Eye (tissue), 1 donor: ENCODE data around the gene GRAMD1B.

Experiments used
- DNase-seq: peaks from one replicate; pipeline ENCODE4 v3.0.0-alpha.2; 2015

Gene GRAMD1B

DNA sequence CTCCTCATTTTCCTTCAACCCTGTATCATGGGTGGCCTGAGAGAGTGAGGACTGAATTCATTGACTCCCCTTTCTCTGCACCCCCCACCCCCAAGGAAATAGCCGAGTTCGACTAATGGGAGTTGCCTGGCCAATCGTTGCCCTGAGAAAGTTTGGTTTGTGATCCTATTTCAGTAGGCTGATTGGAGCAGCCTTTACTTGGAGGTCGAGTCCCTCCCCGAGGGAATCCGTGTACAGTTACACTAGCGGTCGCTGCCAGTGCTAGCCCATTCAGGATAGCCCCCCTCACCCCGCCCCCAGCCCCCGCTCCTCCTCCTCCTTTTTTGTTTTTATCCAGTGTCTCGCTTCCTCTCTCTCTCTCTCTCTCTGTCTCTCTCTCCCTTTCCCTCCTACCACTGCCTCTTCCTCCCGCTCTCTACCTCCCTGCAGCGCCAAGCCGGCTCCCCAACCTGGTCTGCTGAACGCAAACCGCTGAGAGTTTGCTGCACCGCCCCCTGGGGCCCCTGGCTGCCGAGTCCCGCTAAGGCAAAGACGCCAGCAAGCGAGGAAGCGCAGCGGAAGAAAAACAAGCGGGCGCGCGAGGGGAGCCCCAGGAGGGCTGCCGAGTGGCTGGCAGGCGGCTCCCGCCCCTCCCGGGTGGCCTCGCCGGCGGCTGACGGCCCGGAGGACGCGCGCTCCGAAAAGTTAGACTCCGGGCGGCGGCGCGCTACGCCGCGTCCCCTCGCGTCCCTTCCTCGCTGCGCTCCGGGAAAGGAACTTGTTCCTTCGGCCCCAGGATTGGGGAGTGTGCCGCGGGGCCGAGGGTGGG lies at the start of gene GRAMD1B:
TSS of gene GRAMD1B (plus strand) at position 357 of the 808 bp plus-strand sequence. CDS start 524 bp downstream, outside the sequence.
- peak; percentile 93 for DNase-seq

DNA sequence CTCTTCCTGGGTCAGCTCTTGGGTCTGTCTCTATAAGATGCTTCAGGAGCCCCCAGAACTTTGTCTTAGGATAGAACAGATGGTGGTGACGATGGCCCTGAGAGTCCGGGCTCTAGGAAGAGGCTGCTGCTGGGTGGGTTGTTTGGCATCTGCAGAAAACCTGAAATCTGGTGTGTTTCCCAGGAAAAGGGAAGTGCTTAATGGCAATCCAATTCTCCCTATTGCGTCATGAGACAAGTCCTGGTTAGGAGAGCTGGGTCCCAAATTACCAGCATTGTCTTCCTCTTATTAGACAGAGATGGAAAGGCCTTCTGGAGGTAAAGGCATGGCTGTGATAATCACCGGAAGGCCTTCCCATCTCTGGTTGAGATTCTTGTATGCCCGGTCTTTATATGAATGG lies 48.9 kb upstream of the GRAMD1B start:
- DNase-seq = no peak

DNA sequence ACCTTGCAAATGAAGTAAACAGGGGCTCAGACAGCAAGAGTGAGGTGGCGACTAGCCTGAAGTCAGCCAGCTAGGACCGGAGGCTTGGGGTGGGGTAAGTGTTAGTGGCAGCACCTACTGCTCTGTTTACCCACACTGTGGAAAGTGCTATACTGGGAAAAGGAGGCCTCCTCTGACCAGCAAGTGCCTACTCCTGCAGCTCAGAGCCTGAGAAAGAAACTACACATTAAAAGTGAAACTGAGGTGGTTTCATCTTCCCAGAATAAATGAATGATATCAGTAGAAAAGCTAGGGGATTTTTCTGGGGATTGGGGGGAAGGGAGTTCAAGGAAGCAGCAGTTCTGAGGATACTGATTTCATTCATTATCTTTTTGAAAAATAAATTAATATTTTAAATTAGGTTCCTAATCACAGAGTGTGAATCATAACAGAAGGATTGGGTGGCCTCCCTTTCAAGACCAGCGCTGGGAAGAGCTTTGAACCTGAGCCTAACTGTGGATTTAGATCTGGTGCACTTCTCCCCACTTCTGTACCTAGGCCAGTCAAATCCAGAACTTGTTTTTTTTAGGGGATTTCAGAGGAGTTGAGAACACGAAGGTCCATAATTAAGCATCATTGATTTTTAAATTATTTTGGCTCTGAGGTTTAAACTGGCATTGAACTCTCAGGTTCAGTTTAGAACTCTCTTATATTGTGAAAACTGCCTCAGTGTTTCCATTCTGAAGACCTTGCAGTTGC lies 48.1 kb upstream of the GRAMD1B start:
- DNase-seq = no peak

DNA sequence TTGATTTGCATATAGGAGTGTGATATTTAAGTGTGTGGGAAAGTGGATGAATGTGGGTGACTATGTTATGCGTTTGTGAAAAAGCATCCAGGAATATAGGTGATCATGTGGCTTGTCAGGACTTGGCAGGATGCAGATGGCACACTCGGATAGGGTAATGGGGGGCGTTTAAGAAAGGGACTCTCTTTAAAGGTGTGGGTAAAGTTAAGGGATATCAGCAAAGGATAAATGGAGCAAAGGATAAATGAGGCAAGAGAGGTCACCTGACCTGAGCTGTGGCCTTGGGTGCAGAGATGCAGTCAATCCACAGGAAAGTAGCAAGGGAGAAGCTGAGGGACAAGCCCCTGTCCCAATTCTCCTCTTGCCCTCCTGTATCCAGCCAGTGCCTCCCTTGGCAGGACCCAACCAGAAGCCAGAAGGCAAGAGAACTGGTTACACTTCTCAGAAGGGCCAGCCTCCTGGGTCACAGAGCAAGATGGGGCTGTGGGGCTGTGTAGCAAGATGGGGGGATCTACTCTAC lies 47.5 kb upstream of the GRAMD1B start:
- no peak for DNase-seq

DNA sequence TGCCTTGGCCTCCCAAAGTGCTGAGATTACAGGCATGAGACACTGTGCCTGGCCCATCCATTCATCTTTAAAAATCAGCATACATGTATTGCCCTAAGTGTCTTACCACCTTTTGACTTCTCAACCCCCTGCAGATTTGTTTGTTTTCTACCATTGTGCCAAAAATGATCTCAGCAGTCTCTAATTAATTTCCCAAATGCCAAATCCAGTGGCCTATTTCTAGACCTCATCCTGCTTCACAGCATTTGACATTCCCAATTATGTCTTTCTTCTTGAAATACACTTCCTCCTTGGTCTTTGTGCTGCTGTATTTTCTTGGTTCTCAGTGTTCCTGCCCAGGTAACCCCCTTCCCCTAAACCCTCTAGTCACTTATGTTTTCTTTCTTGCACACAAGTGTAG lies 46.0 kb upstream of the GRAMD1B start:
- DNase-seq = no peak

DNA sequence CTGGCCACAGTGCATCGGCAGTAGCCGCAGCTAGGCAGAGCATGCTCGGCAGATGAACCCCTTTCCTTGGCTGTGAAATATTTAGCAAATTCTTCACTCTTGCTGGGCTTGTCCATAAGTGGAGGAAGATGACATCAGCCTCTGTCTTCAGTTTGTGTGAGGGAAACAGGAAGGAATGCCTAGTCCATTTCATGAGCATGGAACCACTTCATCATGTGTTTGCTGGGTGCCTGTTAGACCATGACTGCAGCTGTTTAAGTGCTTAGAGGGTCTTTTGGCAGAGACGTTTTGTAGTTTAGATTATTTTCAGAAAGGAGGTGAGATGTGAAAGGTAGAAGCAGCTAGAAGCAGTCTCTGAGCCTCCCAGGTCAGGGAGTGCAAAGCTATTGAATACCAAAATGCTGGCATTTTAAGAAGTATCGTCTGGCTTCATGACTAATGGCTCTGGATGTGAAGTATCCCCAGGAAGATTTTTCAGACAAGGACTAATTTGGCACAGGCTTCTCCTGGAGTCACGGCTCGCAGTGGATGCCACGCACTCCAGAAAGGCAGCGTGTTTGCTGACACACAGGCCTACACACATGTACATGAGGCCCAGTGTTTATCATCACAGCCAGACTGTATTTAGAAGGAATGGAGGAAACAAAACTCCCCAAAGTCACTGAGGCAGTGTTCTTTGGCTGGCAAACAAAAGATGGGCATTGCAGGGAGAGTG lies 43.1 kb upstream of the GRAMD1B start:
- DNase-seq = no peak

DNA sequence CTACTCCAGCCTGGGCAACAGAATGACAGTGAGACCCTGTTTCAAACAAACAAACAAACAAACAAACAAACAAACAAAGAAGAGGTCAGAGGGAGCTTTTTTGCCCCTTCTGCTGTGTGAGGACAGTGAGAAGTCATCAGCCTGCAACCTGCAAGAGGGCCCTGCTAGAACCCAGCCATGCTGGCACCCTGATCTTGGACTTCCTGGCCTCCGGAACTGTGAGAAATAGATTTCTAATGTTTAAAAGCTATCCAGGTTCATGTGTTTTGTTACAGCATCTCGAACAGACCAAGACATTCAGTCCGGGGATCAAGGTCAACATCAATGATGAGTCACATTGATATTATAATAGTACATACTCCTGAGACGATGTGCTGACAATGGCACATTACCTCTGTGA lies 41.4 kb upstream of the GRAMD1B start:
- no peak for DNase-seq

DNA sequence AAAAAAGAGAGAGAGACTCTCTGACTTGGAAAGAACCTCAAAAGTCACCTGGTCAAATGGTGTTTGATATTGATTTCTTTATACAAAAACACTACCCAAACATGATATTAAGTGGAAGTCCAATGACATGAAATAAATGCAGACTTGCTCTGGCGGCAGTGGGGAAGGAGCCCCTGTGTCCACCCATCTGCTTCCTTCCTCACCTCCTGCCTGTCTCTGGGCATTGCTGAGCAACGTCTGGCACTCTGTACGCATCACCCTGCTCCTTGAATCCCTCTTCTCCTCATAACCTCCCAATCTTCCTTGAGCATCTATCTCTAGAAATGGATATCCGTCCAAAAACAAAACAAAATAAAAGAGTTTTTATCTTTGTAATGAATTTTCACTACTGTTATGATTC lies 39.9 kb upstream of the GRAMD1B start:
- no peak for DNase-seq

DNA sequence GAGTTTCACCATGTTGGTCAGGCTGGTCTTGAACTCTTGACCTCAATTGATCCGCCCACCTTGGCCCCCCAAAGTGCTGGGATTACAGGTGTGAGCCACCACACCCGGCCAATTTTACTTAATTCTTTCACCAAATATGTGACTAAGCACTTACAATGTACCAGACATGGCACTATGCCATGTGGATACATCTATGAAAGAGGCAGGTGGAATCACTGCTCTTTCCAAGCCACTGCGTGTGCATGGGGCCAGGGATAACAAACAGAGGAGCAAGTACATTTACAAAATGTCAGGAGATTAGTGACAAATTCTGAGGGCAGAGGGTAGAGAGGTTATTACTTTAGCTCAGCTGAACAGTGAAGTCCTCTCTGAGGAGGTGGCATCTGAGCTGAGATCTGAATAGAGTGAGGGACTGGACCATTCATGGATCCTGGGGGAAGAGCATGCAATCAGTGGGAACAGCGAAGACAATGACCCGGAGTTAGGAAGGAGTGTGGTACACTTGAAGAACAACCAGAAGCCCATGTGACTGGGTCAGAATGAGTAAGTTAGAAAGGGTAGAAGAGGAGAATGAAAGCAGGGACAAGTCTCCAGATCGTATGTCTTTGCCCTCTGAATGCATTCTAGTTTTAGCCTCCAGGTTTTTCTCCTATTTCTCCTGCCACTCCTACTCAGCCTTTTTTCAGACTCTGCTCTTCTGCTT lies 38.3 kb upstream of the GRAMD1B start:
- no peak for DNase-seq

DNA sequence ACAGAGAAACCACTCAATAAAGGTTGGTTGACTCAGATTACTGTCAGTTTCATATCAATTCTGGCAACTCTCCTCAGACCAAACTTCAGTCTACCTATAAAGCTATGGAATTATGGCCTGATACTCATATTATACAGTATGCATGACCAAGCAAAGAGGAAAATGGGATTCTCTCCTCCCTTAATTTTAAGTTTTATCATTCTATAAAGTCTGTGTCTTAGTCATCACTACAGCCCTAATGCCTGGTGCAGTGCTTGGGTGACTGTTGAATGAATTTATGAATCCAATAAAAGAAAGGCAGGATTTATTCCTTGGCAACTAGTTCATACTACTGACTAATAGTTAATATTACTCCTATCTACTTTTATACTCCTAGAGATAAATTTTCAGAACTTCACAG lies 37.6 kb upstream of the GRAMD1B start:
- DNase-seq = no peak

DNA sequence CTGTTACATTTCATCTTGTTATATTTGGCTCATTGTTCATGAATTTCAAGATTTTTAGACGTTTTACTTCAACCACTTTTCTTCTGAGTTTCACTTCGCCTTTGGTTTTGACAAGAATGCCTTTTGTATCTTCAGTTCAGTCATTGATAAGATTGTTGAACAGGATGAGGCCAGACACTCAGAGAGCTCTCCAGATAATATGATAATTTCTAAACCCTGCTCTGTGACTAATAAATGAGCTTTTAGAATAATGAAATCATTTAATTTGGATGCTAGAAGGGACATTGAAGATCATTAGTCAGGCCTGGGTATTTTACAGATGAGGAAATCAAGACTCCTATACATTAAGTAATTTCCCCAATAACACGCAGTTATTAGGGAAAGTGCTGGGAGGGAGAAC lies 37.2 kb upstream of the GRAMD1B start:
- DNase-seq = no peak

DNA sequence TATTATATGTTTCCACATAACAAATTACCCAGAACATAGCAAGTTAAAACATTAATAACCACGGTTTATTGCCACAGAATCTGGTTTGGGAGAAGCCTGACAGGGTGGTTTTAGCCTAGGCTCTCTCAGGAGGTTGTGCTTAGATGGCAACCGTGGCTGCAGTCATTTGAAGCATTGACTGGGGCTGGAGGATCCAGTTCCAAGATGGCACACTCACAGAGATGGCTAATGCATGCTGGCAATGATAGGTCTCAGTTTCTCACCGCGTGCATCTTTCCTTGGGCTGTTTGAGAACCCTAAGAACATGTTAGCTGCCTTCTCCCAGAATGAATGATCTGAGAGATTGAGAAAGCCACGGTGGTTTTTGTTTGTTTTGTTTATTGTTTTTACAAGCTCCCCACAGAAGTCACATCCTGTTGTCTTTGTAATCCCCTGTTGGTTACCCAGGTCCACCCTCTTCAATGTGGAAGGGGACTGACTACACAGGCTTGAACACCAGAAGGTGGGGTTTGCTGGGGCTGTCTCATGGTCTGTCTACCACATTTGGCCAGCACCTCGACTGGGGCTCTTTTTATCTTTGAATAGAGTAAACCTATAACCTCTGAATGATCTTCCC lies 36.6 kb upstream of the GRAMD1B start:
- DNase-seq = no peak

DNA sequence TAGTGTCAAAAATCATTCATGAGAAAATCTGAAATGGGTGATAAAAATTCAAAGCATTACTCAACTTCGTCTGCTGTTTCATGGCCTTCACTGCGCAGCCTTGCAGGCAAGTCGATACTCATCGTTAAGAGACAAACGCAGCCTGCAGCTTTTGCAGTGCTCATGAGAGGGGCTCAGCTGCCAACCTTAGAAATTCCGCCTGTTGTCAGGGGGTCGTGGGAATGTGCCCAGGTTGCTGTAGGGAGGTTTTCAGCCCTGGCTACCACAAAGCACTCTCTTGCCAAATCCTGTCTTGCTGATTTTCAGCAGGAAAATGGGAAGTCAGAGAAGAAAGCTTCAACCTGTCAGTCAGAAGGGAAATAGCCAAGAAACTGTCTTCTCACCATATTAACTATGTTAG lies 25.4 kb upstream of the GRAMD1B start:
- DNase-seq = peak; percentile 23

DNA sequence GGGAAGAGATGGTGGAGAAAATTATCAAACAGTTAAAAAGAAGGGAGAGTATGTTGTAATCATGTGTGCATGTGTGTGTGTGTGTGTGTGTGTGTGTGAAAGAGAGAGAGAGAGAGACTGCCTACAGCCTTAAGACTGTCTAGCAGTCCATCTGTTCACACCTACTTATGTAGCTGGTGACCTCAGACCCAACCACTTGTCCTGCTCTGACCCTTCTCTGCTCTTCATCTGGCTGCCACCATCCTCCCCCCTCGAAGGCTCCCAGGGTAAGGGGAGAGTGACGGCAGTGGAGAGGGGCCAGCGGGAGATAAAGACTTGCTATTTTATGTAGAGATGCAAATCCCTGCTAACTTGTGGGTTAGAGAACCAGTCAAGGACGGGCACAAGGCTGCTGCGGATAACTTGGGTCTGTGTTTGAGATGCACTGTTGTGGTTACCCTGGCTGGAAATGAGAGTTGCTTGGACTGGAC lies 24.9 kb upstream of the GRAMD1B start:
- DNase-seq = peak; percentile 41

DNA sequence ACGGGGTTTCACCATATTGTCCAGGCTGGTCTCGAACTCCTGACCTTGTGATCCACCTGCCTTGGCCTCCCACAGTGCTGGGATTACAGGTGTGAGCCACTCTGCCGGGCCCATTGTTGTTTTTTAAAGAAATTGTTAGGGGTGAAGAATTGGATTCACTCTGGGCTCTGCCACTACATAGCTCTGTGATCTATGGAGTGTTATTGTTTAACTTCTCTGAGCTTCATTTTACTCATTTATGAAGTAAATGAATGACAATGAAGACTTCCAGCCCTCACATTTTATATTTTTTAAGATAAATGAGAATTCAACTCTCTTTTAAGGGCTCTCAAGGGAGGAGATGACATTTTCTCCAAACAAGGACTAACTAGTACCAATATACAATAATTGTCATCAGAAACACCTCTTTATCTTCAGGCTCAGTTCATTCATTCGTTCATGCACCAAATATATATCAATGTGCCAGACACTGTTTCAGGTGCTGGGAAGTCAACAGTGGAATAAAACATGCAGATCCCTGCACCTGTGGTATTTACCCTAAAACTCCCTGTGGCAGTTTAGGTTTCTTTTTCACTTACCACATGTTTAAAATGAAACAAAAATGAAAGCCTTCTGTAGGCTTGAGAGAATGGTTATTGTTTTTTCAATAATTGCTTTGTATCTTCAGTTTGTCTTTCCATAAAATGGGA lies 23.5 kb upstream of the GRAMD1B start:
- no peak for DNase-seq

DNA sequence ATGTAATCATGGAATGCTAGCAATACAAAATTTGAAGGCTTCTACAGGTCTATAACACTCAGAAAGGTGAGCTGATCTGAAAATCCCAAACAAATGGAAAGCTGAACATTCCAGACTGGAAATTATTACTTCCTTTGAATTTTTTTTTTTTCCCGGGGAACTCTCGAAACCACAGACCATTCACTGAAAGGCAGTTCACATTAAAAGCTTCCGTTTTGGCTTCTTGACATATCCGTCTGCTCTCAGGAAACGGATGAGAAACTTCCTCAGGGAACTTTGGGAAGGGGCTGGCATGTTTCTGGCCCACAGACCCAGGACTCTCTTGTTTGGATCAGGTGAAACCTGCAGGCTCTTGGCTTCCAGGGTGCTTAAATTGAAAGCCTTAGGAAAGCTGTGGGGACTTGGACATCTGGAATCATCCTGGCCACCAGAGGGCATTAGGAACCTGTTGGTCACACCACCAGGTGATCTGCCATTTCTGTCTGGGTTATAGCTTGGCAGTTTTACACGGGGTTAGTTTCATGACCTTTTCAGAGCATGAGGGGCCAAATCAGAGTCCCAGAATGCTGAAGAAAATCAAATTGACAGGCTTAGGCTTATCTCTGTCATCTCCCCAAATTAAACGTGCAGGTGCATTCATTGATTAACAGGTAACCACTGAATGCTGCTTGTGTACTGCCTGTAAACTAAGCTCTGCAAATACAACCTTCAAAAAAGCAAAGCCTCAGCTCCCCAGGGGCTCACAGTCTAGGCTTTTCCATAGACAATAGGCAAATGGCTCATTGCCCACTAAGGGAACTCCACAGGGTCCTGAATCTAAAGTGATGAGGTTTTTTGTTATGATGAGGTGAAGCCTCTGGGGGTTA lies 22.7 kb upstream of the GRAMD1B start:
- peak; percentile 84 for DNase-seq

DNA sequence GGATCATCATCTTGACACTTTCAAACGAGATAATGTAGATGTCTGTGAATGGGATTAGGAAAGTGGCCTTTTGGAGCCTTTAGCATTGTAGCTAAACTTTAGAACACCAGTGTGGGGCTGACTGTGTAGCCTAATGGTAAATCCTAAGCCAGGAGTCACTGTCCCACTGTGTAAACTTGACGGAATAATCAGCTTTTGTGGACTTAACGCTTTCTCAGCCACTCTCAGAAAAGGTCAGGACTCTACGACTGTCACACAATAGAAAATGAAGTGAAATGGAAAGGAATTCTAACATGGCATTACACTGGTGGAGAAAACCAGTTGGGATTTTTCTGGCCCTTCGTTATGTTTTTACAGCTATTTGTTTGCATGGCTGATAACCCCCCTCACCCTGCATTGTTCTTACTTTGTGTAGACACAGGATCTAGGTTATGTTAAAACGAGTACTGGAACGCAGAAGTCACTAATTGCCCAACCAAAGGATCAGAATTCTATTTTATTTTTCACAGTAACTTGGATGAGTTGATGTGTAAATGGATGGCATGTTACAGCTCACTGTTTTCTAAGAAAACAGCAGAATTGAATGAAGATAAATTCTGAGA lies 22.0 kb upstream of the GRAMD1B start:
- DNase-seq = peak; percentile 30

DNA sequence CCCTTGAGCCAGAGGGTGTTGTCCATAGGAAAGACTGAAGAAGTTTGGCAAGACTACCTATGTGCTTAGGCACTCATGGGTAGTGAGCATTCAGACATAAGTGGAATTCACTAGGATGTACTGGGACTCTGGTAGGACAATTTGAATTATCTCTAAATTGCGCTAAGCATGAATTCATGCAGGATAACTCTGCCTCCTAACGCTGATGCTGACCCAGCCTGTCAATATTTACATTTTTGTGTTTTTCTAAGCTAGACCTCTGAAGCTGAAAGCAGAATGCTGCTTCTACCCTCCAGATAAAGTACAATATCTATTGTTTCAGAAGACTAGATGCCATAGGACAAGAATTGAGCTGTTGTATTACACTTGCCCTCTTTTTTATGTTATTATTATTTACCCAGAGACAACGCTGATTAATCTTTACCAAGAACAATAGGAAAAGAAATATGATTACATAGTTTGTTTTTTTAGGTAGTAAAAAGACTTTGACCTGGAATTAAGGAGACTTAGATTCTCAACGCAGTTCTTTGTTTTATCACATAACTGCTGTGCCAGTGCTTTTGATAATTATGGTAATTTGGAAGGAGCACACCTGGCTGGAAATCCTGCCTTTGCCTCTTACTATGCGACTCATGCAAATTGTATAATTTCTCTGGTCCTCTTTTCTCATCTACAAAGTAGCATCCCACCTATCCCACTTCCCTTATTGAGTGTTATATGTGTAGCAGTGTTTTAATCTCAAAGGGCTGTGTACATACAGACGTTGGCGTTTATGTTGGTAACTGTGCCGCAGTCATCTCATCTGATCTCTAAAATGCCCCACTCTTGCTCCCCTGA lies 21.2 kb upstream of the GRAMD1B start:
- no peak for DNase-seq
